Measurements from ENCODE around the gene GPRC5C.
A peak's percentile ranks its signal among the peaks of the same experiment; 100 is the strongest.

The GPRC5C gene

GRCh38 chr17:74453665-74454196 is 21.8 kb downstream of the GPRC5C start:
- no peak for DNase-seq

- DNase-seq: peak; percentile 92
Observed at GRCh38 chr17:74454197-74455024, 22.5 kb downstream of the GPRC5C start.

GRCh38 chr17:74455025-74455545 is 23.2 kb downstream of the GPRC5C start:
- no peak for DNase-seq

GRCh38 chr17:74455821-74456220 is 23.9 kb downstream of the GPRC5C start:
- DNase-seq: peak; percentile 41

GRCh38 chr17:74457146-74457819 is 25.4 kb downstream of the GPRC5C start:
- DNase-seq: peak; percentile 60

GRCh38 chr17:74457820-74458166 is 25.9 kb downstream of the GPRC5C start:
- DNase-seq: no peak

- DNase-seq: no peak
Observed at GRCh38 chr17:74458835-74459234, 26.9 kb downstream of the GPRC5C start.

GRCh38 chr17:74459622-74460021 is 27.7 kb downstream of the GPRC5C start:
- no peak for DNase-seq

GRCh38 chr17:74460241-74460640 is 28.4 kb downstream of the GPRC5C start:
- no peak for DNase-seq

GRCh38 chr17:74460996-74461395 is 29.1 kb downstream of the GPRC5C start:
- DNase-seq: no peak

GRCh38 chr17:74461611-74462010 is 29.7 kb downstream of the GPRC5C start:
- DNase-seq: no peak

GRCh38 chr17:74464730-74465377 is 33.0 kb downstream of the GPRC5C start:
- no peak for DNase-seq

- DNase-seq: no peak
Observed at GRCh38 chr17:74465378-74466110, 33.7 kb downstream of the GPRC5C start.

GRCh38 chr17:74466111-74466827 is 34.4 kb downstream of the GPRC5C start, which contains the start of gene CD300A:
CD300A (plus strand) TSS chr17:74466634; CDS start chr17:74466704, 70 bp downstream.
- no peak for DNase-seq

GRCh38 chr17:74466828-74467184 is 34.9 kb downstream of the GPRC5C start:
- no peak for DNase-seq

GRCh38 chr17:74467221-74467951 is 35.5 kb downstream of the GPRC5C start:
- DNase-seq: no peak

GRCh38 chr17:74471341-74471740 is 39.5 kb downstream of the GPRC5C start:
- DNase-seq: no peak

- DNase-seq: no peak
Observed at GRCh38 chr17:74472890-74473289, 41.0 kb downstream of the GPRC5C start.

GRCh38 chr17:74473294-74473693 is 41.4 kb downstream of the GPRC5C start:
- DNase-seq: no peak

GRCh38 chr17:74474043-74474792 is 42.3 kb downstream of the GPRC5C start:
- DNase-seq: no peak
